ENCODE measurements around the gene HCFC1.

GRCh38 chrX:153937056-153937455 lies 34.6 kb downstream of the HCFC1 start:
- no peak for TF ChIP-seq EZH2 (IDR thresholded peaks at IDR 0.05; ENCODE audit: insufficient read depth, low read length)
- TF ChIP-seq, protein P1, sequence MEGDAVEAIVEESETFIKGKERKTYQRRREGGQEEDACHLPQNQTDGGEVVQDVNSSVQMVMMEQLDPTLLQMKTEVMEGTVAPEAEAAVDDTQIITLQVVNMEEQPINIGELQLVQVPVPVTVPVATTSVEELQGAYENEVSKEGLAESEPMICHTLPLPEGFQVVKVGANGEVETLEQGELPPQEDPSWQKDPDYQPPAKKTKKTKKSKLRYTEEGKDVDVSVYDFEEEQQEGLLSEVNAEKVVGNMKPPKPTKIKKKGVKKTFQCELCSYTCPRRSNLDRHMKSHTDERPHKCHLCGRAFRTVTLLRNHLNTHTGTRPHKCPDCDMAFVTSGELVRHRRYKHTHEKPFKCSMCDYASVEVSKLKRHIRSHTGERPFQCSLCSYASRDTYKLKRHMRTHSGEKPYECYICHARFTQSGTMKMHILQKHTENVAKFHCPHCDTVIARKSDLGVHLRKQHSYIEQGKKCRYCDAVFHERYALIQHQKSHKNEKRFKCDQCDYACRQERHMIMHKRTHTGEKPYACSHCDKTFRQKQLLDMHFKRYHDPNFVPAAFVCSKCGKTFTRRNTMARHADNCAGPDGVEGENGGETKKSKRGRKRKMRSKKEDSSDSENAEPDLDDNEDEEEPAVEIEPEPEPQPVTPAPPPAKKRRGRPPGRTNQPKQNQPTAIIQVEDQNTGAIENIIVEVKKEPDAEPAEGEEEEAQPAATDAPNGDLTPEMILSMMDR (IDR thresholded peaks at IDR 0.05; ENCODE audit: insufficient read depth, low read depth, low read length), result no peak
